Heart left ventricle (tissue), 16 donors: ENCODE data around the gene LRRC3. TPM values are rescaled to one million over a fixed set of nuclear protein-coding genes. Genes with fewer than 3 reads are reported as not detected.

ENCODE experiments used
- ATAC-seq, 4 donors: fragments of 200-7000 bp; cut with Tn5 transposase; one replicate each; pipeline ENCODE4 v1.9.1; 2020 to 2022; ENCODE audit warnings: moderate library complexity in 4 of 4, mild to moderate bottlenecking in 3 of 4, moderate number of reproducible peaks in 1 of 4
- DNase-seq, 5 donors: peaks; one replicate each; pipeline ENCODE4 v3.0.0-alpha.2; 2020
- H3K27ac ChIP-seq, 12 donors: fragments of 200-600 bp; sonication (generic) in 4 of 12; one replicate each; pipeline versions ENCODE4 v1.5.0 to v1.8.0; 2016 to 2022; ENCODE audit warnings: mild to moderate bottlenecking in 2 of 12
- H3K27me3 ChIP-seq, 9 donors: fragments of 200-600 bp; sonication (generic) in 2 of 9; one replicate each; pipeline versions ENCODE4 v1.5.1 to v1.8.0; 2016 to 2022; ENCODE audit warnings: mild to moderate bottlenecking in 3 of 9
- H3K36me3 ChIP-seq, 9 donors: fragments of 200-600 bp; sonication (generic) in 2 of 9; one replicate each; pipeline versions ENCODE4 v1.5.0 to v1.8.0; 2018 to 2022; ENCODE audit warnings: mild to moderate bottlenecking in 2 of 9
- H3K4me1 ChIP-seq, 12 donors: fragments of 200-600 bp; sonication (generic) in 4 of 12; one replicate each; pipeline versions ENCODE4 v1.5.0 to v1.8.0; 2016 to 2022; ENCODE audit warnings: mild to moderate bottlenecking in 3 of 12
- H3K4me3 ChIP-seq, 12 donors: fragments of 200-600 bp; sonication (generic) in 4 of 12; one replicate each; pipeline versions ENCODE4 v1.5.0 to v1.8.0; 2017 to 2022; ENCODE audit warnings: mild to moderate bottlenecking in 9 of 12, moderate library complexity in 4 of 12
- H3K9me3 ChIP-seq, 12 donors: fragments of 200-600 bp; sonication (generic) in 4 of 12; one replicate each; pipeline versions ENCODE4 v1.5.0 to v1.8.0; 2016 to 2022; ENCODE audit warnings: mild to moderate bottlenecking in 1 of 12
- POLR2A ChIP-seq, 2 donors: fragments of 450-650 bp; IDR thresholded peaks; one replicate each; pipeline ENCODE4 v1.6.1; 2017; ENCODE audit warnings: antibody characterized with exemption in 2 of 2, mild to moderate bottlenecking in 2 of 2, moderate library complexity in 2 of 2
- WGBS, 4 donors: extraction: QIAGEN DNeasy Blood & Tissue Kit in 2 of 4; methylation state at CpG; one replicate each; pipeline versions ENCODE4 v1.1.5 to v1.1.7; 2013 to 2018; 5-methylcytosine and 5-hydroxymethylcytosine counted together
- intact Hi-C, 10 donors: fragments of 100-400 bp; cut with DNase I; formaldehyde crosslinking; loops; one replicate each; pipeline versions ENCODE4 v1.11.1 to v1.14.2; 2022
- polyA plus RNA-seq, 2 donors: library from polyadenylated mRNA; stranded (reverse); fragments of 200-250 nt; gene quantifications; one replicate each; pipeline ENCODE4 v1.2.3, GENCODE V29; 2013
- total RNA-seq, 9 donors: library from RNA; depleted of rRNA in 2 of 9; stranded (reverse); fragments of >200 nt in 2 of 9; fragmentation: NEBNext Ultra II Directional in 3 of 9; extraction: Animal tissue kit (Norgen Biotek cat#: 25700) in 3 of 9; gene quantifications; one replicate each; pipeline versions ENCODE4 v1.1.0 to v1.2.4, GENCODE V29; 2016 to 2023
- TF ChIP-seq, protein P1 (sequence below), 12 donors: fragments of 200-600 bp; sonication (generic) in 4 of 12; IDR thresholded peaks; one replicate each; pipeline versions ENCODE4 v1.5.0 to v1.8.0; 2018 to 2022; ENCODE audit warnings: antibody characterized with exemption in 12 of 12, mild to moderate bottlenecking in 5 of 12
- donor health status: ischemic (EF 13 %, LVEDD 7.1; RV severe dilation, severe dysfunction).
- donor health status: healthy with polysubstance abuse.
- donor health status: DM: no; HTN: yes; CAD: no.
- donor health status: DM: no; HTN: no; CAD: no.
- donor health status: ischemic (EF 25% LVEDD 6.9; RV normal size, moderate dysfunction).
- donor health status: ischemic (EF 25% LVEDD 5.7; RV mildly dilated, moderate dysfunction).
- donor health status: healthy.
- donor health status: DM: yes; HTN: yes; CAD: no.
- donor health status: ischemic (EF 35%, LVEDD 5.7; RV mildly dilated, moderate dysfunction).
- donor health status: nonischemic (EF 11% LVEDD 7.7; RV severe dilation, severe dysfunction).
- donor health status: DM: yes; HTN: yes; CAD: no.
- donor health status: PGD.
- donor health status: ischemic (EF 29% LVEDD 5.4; RV normal size, mild dysfunction).
- donor health status: nonischemic (EF 23%, LVEDD 6.1; RV moderate dilation, normal function).

Gene LRRC3
- total and polyA plus RNA-seq, 11 donors: 1.4 to 5.8 (median 2.3) TPM

DNA sequence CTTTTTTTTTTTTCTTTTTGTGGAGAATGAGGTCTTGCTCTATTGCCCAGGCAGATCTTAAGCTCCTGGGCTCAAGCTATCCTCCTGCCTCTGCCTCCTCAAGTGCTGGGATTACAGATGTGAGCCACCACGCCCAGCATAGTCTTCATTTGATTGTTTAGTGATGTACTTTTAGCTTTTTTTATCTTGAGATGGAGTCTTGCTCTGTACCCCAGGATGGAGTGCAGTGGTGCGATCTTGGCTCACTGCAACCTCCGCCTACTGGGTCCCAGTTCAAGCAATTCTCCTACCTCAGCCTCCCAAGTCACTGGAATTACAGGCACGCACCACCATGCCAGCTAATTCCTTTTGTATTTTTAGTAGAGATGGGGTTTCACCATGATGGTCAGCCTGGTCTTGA is 24.0 kb upstream of the LRRC3 start:
- TF ChIP-seq, protein P1, sequence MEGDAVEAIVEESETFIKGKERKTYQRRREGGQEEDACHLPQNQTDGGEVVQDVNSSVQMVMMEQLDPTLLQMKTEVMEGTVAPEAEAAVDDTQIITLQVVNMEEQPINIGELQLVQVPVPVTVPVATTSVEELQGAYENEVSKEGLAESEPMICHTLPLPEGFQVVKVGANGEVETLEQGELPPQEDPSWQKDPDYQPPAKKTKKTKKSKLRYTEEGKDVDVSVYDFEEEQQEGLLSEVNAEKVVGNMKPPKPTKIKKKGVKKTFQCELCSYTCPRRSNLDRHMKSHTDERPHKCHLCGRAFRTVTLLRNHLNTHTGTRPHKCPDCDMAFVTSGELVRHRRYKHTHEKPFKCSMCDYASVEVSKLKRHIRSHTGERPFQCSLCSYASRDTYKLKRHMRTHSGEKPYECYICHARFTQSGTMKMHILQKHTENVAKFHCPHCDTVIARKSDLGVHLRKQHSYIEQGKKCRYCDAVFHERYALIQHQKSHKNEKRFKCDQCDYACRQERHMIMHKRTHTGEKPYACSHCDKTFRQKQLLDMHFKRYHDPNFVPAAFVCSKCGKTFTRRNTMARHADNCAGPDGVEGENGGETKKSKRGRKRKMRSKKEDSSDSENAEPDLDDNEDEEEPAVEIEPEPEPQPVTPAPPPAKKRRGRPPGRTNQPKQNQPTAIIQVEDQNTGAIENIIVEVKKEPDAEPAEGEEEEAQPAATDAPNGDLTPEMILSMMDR (IDR thresholded peaks at IDR 0.05): no peak
- no peak for TF ChIP-seq POLR2A (IDR thresholded peaks at IDR 0.05)
- Histone ChIP-seq H3K9me3 (peaks cover 0 to 28% (median 10%) of the 10 kb centered on the region in 12 donors), H3K4me3 (no peak overlapping the region), H3K4me1 (no peaks in the 10 kb centered on the region), H3K27ac (no peak overlapping the region), H3K36me3 (peaks cover 0 to 22% (median 0%) of the 10 kb centered on the region in 9 donors), H3K27me3 (peaks cover 0 to under 1% (median 0%) of the 10 kb centered on the region in 9 donors)
- no peak for ATAC-seq
- intact Hi-C loops: no loop called here
- no peak for DNase-seq
- WGBS, 4 donors: 84 to 90% (median 88%) methylated on average over 4 of the region's 4 CpGs

DNA sequence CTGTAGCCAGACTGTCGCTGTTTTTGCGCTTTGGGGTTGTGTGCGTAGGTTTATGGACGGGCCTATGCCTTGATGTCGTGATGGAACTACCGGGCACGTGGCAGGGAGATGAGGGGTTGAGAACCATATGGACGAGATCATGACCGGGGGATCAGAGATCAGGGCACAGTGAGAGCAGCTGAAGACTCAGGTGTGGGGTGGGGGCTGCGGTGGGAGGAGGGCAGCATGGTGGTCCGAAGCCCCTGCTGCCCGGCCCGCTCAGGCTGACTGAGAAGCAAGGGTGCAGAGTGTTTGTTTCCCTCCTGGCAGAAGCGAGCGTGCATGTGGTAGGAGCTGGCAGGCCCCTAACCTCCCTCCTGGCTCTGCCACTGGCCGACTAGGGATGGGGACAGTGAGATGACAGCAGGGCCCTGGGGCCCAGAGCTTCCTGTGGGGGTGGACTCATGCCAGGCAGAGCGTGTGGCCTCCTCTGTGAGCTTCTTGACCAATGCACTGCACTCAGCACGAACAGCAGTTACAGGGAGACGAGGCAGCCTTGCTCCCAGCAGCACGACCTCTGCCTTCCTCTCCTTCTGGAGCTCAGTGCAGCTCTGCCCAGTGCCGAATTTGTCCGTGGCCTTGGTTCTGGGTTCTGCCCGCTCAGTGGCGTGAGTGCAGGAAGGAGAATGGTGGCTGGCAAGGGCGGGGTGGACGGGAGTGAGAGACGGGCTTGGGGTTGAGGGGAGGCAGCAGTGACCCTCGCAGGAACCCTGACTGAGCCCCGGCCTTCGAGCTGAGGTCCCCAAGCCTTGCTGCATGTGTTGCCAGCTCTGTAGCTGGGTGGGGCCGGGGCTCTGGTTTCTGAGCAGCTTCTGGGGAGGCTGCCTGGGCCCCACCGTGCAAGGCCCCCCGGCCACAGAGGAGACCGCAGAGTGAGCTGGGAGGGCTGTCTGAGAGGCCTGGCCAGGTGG is 22.2 kb upstream of the LRRC3 start:
- no peaks in the 10 kb centered on the region for H3K27me3 ChIP-seq
- H3K27ac ChIP-seq: no peak overlapping the region
- H3K9me3 ChIP-seq: peaks cover 0 to 28% (median 10%) of the 10 kb centered on the region in 12 donors
- no peak for TF ChIP-seq POLR2A (IDR thresholded peaks at IDR 0.05)
- TF ChIP-seq, protein P1 (IDR thresholded peaks at IDR 0.05): no peak
- intact Hi-C loops: no loop called here
- peaks cover 0 to 22% (median 0%) of the 10 kb centered on the region in 9 donors for H3K36me3 ChIP-seq
- no peak overlapping the region for H3K4me3 ChIP-seq
- H3K4me1 ChIP-seq: peaks cover 0 to 9% (median under 1%) of the 10 kb centered on the region in 12 donors
- WGBS, 4 donors: 84 to 88% (median 86%) methylated on average over 27 to 34 of the region's 34 CpGs
- ATAC-seq (peak in 2 of 4 donors; percentile 27 to 52), DNase-seq (peak in 1 of 5 donors; percentile 51)

DNA sequence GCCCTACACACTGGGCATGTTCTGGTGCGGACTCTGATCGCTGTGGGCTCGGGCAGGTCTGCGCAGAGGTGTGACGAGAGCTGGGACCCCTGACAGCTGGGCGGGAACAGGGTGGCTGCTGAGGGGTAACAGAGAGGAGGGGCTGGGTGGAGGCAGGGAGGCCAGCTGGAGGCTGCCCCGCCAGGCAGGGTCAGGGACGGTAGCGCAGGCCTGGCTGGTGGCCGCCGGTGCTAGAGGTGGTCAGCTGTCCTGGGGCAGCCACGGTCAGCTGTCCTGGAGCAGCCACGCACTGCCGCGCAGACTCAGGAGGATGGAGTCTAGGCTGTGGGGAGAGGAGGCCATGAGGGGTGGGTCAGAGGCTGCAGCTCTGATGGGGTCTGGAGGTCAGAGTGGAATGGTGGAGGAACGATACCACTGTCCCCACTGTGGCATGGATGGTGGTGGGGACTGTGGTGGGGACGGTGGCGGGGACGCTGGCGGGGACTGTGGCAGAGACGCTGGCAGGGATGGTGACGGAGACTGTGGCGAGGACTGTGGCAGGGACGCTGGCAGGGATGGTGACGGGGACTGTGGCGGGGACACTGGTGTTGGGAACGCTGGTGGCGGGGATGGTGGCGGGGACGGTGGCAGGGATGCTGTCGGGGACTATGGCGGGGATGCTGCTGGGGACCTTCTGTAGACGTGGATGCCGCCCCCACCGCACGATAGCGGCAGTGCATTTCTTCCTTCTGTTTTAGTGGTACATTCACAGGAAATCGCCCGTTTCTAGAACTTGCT is 21.3 kb upstream of the LRRC3 start:
- no peak overlapping the region for H3K27ac ChIP-seq
- WGBS, 4 donors: 90 to 94% (median 93%) methylated on average over 39 of the region's 39 CpGs
- peaks cover 0 to 23% (median 0%) of the 10 kb centered on the region in 9 donors for H3K36me3 ChIP-seq
- TF ChIP-seq POLR2A (IDR thresholded peaks at IDR 0.05): no peak
- TF ChIP-seq, protein P1 (IDR thresholded peaks at IDR 0.05): no peak
- ATAC-seq (no peak), DNase-seq (peak in 1 of 5 donors; percentile 47)
- H3K27me3 ChIP-seq: no peaks in the 10 kb centered on the region
- no peak overlapping the region for H3K4me3 ChIP-seq
- intact Hi-C loops: no loop called here
- peaks cover 0 to 24% (median 10%) of the 10 kb centered on the region in 12 donors for H3K9me3 ChIP-seq
- peaks cover 0 to 12% (median 2%) of the 10 kb centered on the region in 12 donors for H3K4me1 ChIP-seq

DNA sequence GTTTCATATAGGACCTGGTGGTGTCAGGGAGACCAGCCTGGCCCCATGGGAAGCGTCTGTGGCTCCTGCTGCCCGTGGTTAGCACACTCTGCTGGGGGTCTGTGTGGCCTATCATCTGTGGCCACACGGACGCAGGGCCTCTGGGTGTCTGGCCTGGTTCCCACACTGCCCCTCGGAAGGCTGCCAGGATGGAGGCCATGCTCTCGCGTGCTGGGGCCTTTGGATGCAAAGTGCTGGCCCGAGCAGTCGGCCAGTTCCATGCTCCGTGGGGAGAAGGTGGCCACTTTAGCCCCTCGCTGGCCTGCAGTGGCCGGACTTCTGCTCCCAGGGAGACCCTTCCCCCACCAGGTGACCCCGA is 20.8 kb upstream of the LRRC3 start:
- peaks cover 0 to 18% (median 6%) of the 10 kb centered on the region in 12 donors for H3K9me3 ChIP-seq
- peak in 2 of 5 donors; percentile 10 to 16 for DNase-seq
- H3K27ac ChIP-seq: no peak overlapping the region
- H3K4me1 ChIP-seq: peaks cover 0 to 17% (median 2%) of the 10 kb centered on the region in 12 donors
- peaks cover 0 to 26% (median 0%) of the 10 kb centered on the region in 9 donors for H3K36me3 ChIP-seq
- WGBS, 4 donors: 40 to 84% (median 81%) methylated on average over 2 to 13 of the region's 13 CpGs
- intact Hi-C loops: no loop called here
- no peak for ATAC-seq
- TF ChIP-seq, protein P1 (IDR thresholded peaks at IDR 0.05): no peak
- TF ChIP-seq POLR2A (IDR thresholded peaks at IDR 0.05): no peak
- no peaks in the 10 kb centered on the region for H3K27me3 ChIP-seq
- H3K4me3 ChIP-seq: no peak overlapping the region
